BJ (cell line): Measurements from ENCODE around the gene NAV2. TPM values are rescaled to one million over a fixed set of nuclear protein-coding genes. Genes with fewer than 3 reads are reported as not detected.

Experiments
- CTCF ChIA-PET: fragments of 350-600 bp; formaldehyde crosslinking; extraction: SDS; loops from one replicate; lab custom pipeline; 2021; ENCODE audit warnings: antibody characterized with exemption, inconsistent platforms; lab: Yijun Ruan, JAX
- POLR2A ChIA-PET: fragments of 300-600 bp; sonication (Branson Sonifier 250); formaldehyde crosslinking; extraction: SDS; loops from one replicate; lab custom pipeline; 2021; ENCODE audit warnings: antibody characterized with exemption; lab: Charles Lee
- DNase-seq: peaks from one replicate; pipeline ENCODE4 v3.0.0-alpha.2; 2011; ENCODE audit warnings: low read depth
- H3K27me3 ChIP-seq: 2 replicates; pipeline ENCODE4 v1.6.0; 2011; ENCODE audit warnings: low read length; ENCODE audit not compliant: control insufficient read depth, insufficient read depth
- H3K36me3 ChIP-seq: 2 replicates; pipeline ENCODE4 v1.5.1; 2011; ENCODE audit warnings: low read length; ENCODE audit not compliant: control insufficient read depth, insufficient read depth
- H3K4me3 ChIP-seq: 2 replicates; pipeline ENCODE4 v1.5.1; 2011; ENCODE audit warnings: low read depth, mild to moderate bottlenecking, control low read depth, low read length
- CTCF ChIP-seq: IDR thresholded peaks from 2 replicates; pipeline ENCODE4 v1.5.1; 2011; ENCODE audit warnings: low read depth, mild to moderate bottlenecking, control low read depth, inconsistent platforms, low read length, moderate library complexity; ENCODE audit not compliant: insufficient read depth
- polyA plus RNA-seq: library from polyadenylated mRNA; depleted of rRNA; stranded (reverse); fragments of >200 nt; gene quantifications from 2 replicates; pipeline ENCODE4 v1.2.3, GENCODE V29; 2011

The NAV2 gene
- polyA plus RNA-seq, 1 experiment: 6.1 TPM

GRCh38 chr11:19940831-19941230 lies 228.2 kb downstream of the NAV2 start:
- no peak for DNase-seq
- peaks cover 5% of the 10 kb centered on the region; the same call in 1 of the 2 replicates for H3K36me3 ChIP-seq
- H3K27me3 ChIP-seq: no peaks in the 10 kb centered on the region
- ChIA-PET POLR2A (no interaction called here), CTCF (interaction anchor here (0.6 to 4.5 kb wide), 5 partner anchors 9 to 669 kb away, joined by 3 to 19 read pairs (median 4); no protein-coding TSS in a partner anchor)
- H3K4me3 ChIP-seq: no peak overlapping the region
- TF ChIP-seq CTCF: no peak

- DNase-seq: no peak
- Histone ChIP-seq H3K27me3 (no peaks in the 10 kb centered on the region), H3K36me3 (peaks cover 13% of the 10 kb centered on the region), H3K4me3 (no peak overlapping the region)
- CTCF ChIA-PET: interaction anchor here (0.6 to 9.1 kb wide), 5 partner anchors 28 to 408 kb away, joined by 3 to 91 read pairs (median 4); no protein-coding TSS in a partner anchor
- POLR2A ChIA-PET: no interaction called here
- TF ChIP-seq CTCF: no peak
Measured at GRCh38 chr11:19946681-19947080, 234.0 kb downstream of the NAV2 start.

- H3K36me3 ChIP-seq: peaks cover 10% of the 10 kb centered on the region
- H3K27me3 ChIP-seq: no peaks in the 10 kb centered on the region
- TF ChIP-seq CTCF: no peak
- CTCF ChIA-PET: interaction anchor here (0.9 to 9.1 kb wide), 5 partner anchors 45 to 407 kb away, joined by 3 to 91 read pairs (median 21); no protein-coding TSS in a partner anchor
- DNase-seq: no peak
- POLR2A ChIA-PET: no interaction called here
- no peak overlapping the region for H3K4me3 ChIP-seq
Measured at GRCh38 chr11:19947537-19948114, 235.0 kb downstream of the NAV2 start.

GRCh38 chr11:19949606-19950005 lies 237.0 kb downstream of the NAV2 start:
- no peak for TF ChIP-seq CTCF
- no peaks in the 10 kb centered on the region for H3K27me3 ChIP-seq
- no peak for DNase-seq
- H3K4me3 ChIP-seq: no peak overlapping the region
- ChIA-PET CTCF (interaction anchor here (1.2 to 9.1 kb wide), 12 partner anchors 9 to 405 kb away, joined by 3 to 91 read pairs (median 7); no protein-coding TSS in a partner anchor), POLR2A (no interaction called here)
- peaks cover 10% of the 10 kb centered on the region for H3K36me3 ChIP-seq

GRCh38 chr11:19951558-19952115 lies 239.0 kb downstream of the NAV2 start:
- Histone ChIP-seq H3K36me3 (peaks cover 9% of the 10 kb centered on the region), H3K27me3 (no peaks in the 10 kb centered on the region), H3K4me3 (no peak overlapping the region)
- TF ChIP-seq CTCF: peak; percentile 56
- ChIA-PET CTCF (interaction anchor here (0.5 to 9.1 kb wide), 25 partner anchors 11 to 439 kb away, joined by 3 to 91 read pairs (median 5); no protein-coding TSS in a partner anchor), POLR2A (no interaction called here)
- no peak for DNase-seq
